Peyer's patch (tissue), 4 donors: ENCODE results near the gene OR5AC2.

Experiments
- CTCF ChIP-seq, 6 experiments: fragments of 450-650 bp in 4 of 6; fragments of 200-600 bp in 2 of 6; sonication (generic) in 1 of 6; IDR thresholded peaks; one replicate each; pipeline ENCODE4 v1.5.1; 2017 to 2019; ENCODE audit warnings: antibody characterized with exemption in 6 of 6, mild to moderate bottlenecking in 3 of 6, moderate library complexity in 1 of 6
- POLR2A ChIP-seq, 2 donors: fragments of 450-650 bp; IDR thresholded peaks; one replicate each; pipeline ENCODE4 v1.5.1; 2017; ENCODE audit warnings: antibody characterized with exemption in 2 of 2, mild to moderate bottlenecking in 2 of 2, moderate library complexity in 2 of 2

GRCh38 chr3:98038286-98038685 is 48.7 kb upstream of the OR5AC2 start:
- TF ChIP-seq CTCF (IDR thresholded peaks at IDR 0.05) (no peak), POLR2A (IDR thresholded peaks at IDR 0.05) (no peak)
